ENCODE results near the gene SLC25A45. TPM values are rescaled to one million over a fixed set of nuclear protein-coding genes. Genes with fewer than 3 reads are reported as not detected.
A peak's percentile ranks its signal among the peaks of the same experiment; 100 is the strongest.

SLC25A45 gene
- total RNA-seq, 2 donors from 2014 or later, result 57.7 to 61.6 TPM

GRCh38 chr11:65425105-65425970 is 42.9 kb upstream of the SLC25A45 start:
- H3K36me3 Mint-ChIP-seq (ENCODE audit: low read depth), result peaks cover 25% of the 10 kb centered on the region
- H3K27ac Mint-ChIP-seq, result peak overlapping the region; percentile 100
- no peaks in the 10 kb centered on the region for H3K27me3 Mint-ChIP-seq
- ATAC-seq, result peak; percentile 59
- peak overlapping the region; percentile 100 for H3K4me3 Mint-ChIP-seq
- peaks cover 70% of the 10 kb centered on the region for H3K4me1 Mint-ChIP-seq
- peaks cover 2% of the 10 kb centered on the region for H3K9me3 ChIP-seq (ENCODE audit: control insufficient read depth, low read length, poor library complexity, severe bottlenecking)
- DNase-seq, result peak; percentile 41 to 71 (median 62)

GRCh38 chr11:65424205-65425104 is 42.0 kb upstream of the SLC25A45 start:
- Mint-ChIP-seq H3K27ac (peak overlapping the region; percentile 100), H3K27me3 (no peaks in the 10 kb centered on the region), H3K4me1 (peaks cover 69% of the 10 kb centered on the region), H3K36me3 (ENCODE audit: low read depth) (peaks cover 25% of the 10 kb centered on the region), H3K4me3 (peak overlapping the region; percentile 100)
- DNase-seq, result peak in 1 of 3 donors; percentile 35
- H3K9me3 ChIP-seq (ENCODE audit: control insufficient read depth, low read length, poor library complexity, severe bottlenecking), result peaks cover 2% of the 10 kb centered on the region
- no peak for ATAC-seq

GRCh38 chr11:65423516-65424204 is 41.2 kb upstream of the SLC25A45 start:
- Mint-ChIP-seq H3K27me3 (no peaks in the 10 kb centered on the region), H3K4me1 (peaks cover 69% of the 10 kb centered on the region), H3K36me3 (ENCODE audit: low read depth) (peaks cover 25% of the 10 kb centered on the region), H3K4me3 (peak overlapping the region; percentile 100), H3K27ac (peak overlapping the region; percentile 100)
- ATAC-seq, result no peak
- no peak for DNase-seq
- peaks cover 2% of the 10 kb centered on the region for H3K9me3 ChIP-seq (ENCODE audit: control insufficient read depth, low read length, poor library complexity, severe bottlenecking)

GRCh38 chr11:65422633-65423515 is 40.4 kb upstream of the SLC25A45 start, which contains the start of gene NEAT1:
Gene NEAT1 (plus strand): TSS chr11:65422798.
- Mint-ChIP-seq H3K27ac (peak within 1 kb of the TSS; percentile 100), H3K27me3 (no peaks in the 10 kb centered on the region), H3K36me3 (ENCODE audit: low read depth) (peaks cover 25% of the 10 kb centered on the region), H3K4me3 (peak within 1 kb of the TSS; percentile 100), H3K4me1 (peaks cover 68% of the 10 kb centered on the region)
- ATAC-seq (no peak), DNase-seq (peak; percentile 62 to 79 (median 72))
- peaks cover 2% of the 10 kb centered on the region for H3K9me3 ChIP-seq (ENCODE audit: control insufficient read depth, low read length, poor library complexity, severe bottlenecking)

GRCh38 chr11:65421794-65422632 is 39.6 kb upstream of the SLC25A45 start:
- Mint-ChIP-seq H3K36me3 (ENCODE audit: low read depth) (peaks cover 25% of the 10 kb centered on the region), H3K4me3 (peak overlapping the region; percentile 100), H3K27ac (peak overlapping the region; percentile 100), H3K4me1 (peaks cover 69% of the 10 kb centered on the region), H3K27me3 (no peaks in the 10 kb centered on the region)
- peak; percentile 73 to 81 (median 76) for DNase-seq
- ATAC-seq, result peak; percentile 4
- peaks cover 2% of the 10 kb centered on the region for H3K9me3 ChIP-seq (ENCODE audit: control insufficient read depth, low read length, poor library complexity, severe bottlenecking)

GRCh38 chr11:65420979-65421793 is 38.7 kb upstream of the SLC25A45 start:
- no peaks in the 10 kb centered on the region for H3K27me3 Mint-ChIP-seq
- peaks cover 2% of the 10 kb centered on the region for H3K9me3 ChIP-seq (ENCODE audit: control insufficient read depth, low read length, poor library complexity, severe bottlenecking)
- peak overlapping the region; percentile 100 for H3K4me3 Mint-ChIP-seq
- H3K36me3 Mint-ChIP-seq (ENCODE audit: low read depth), result peaks cover 24% of the 10 kb centered on the region
- ATAC-seq, result peak; percentile 57
- peaks cover 69% of the 10 kb centered on the region for H3K4me1 Mint-ChIP-seq
- peak; percentile 66 to 81 (median 70) for DNase-seq
- peak overlapping the region; percentile 100 for H3K27ac Mint-ChIP-seq

- DNase-seq, result no peak
- peaks cover 70% of the 10 kb centered on the region for H3K4me1 Mint-ChIP-seq
- H3K27me3 Mint-ChIP-seq, result no peaks in the 10 kb centered on the region
- H3K36me3 Mint-ChIP-seq (ENCODE audit: low read depth), result peaks cover 21% of the 10 kb centered on the region
- H3K27ac Mint-ChIP-seq, result peak overlapping the region; percentile 100
- peaks cover 2% of the 10 kb centered on the region for H3K9me3 ChIP-seq (ENCODE audit: control insufficient read depth, low read length, poor library complexity, severe bottlenecking)
- peak overlapping the region; percentile 100 for H3K4me3 Mint-ChIP-seq
- no peak for ATAC-seq
These were observed 38.1 kb upstream of the SLC25A45 start for GRCh38 chr11:65420506-65420905.

GRCh38 chr11:65419772-65420481 is 37.5 kb upstream of the SLC25A45 start:
- peaks cover 2% of the 10 kb centered on the region for H3K9me3 ChIP-seq (ENCODE audit: control insufficient read depth, low read length, poor library complexity, severe bottlenecking)
- peak overlapping the region; percentile 100 for H3K4me3 Mint-ChIP-seq
- peaks cover 16% of the 10 kb centered on the region for H3K36me3 Mint-ChIP-seq (ENCODE audit: low read depth)
- H3K27me3 Mint-ChIP-seq, result no peaks in the 10 kb centered on the region
- H3K27ac Mint-ChIP-seq, result peak overlapping the region; percentile 100
- DNase-seq (peak in 1 of 3 donors; percentile 56), ATAC-seq (peak; percentile 4)
- peaks cover 66% of the 10 kb centered on the region for H3K4me1 Mint-ChIP-seq

- Mint-ChIP-seq H3K36me3 (ENCODE audit: low read depth) (peaks cover 13% of the 10 kb centered on the region), H3K27ac (peak overlapping the region; percentile 100), H3K27me3 (no peaks in the 10 kb centered on the region), H3K4me1 (peaks cover 64% of the 10 kb centered on the region), H3K4me3 (peak overlapping the region; percentile 100)
- DNase-seq, result no peak
- no peak for ATAC-seq
- no peaks in the 10 kb centered on the region for H3K9me3 ChIP-seq (ENCODE audit: control insufficient read depth, low read length, poor library complexity, severe bottlenecking)
These were observed 37.0 kb upstream of the SLC25A45 start for GRCh38 chr11:65419460-65419771.

- H3K36me3 Mint-ChIP-seq (ENCODE audit: low read depth), result peaks cover 10% of the 10 kb centered on the region
- H3K4me3 Mint-ChIP-seq, result peak overlapping the region; percentile 100
- peaks cover 61% of the 10 kb centered on the region for H3K4me1 Mint-ChIP-seq
- DNase-seq (peak; percentile 35 to 46 (median 44)), ATAC-seq (peak; percentile 26)
- H3K27me3 Mint-ChIP-seq, result no peaks in the 10 kb centered on the region
- H3K9me3 ChIP-seq (ENCODE audit: control insufficient read depth, low read length, poor library complexity, severe bottlenecking), result no peaks in the 10 kb centered on the region
- H3K27ac Mint-ChIP-seq, result peak overlapping the region; percentile 100
These were observed 36.4 kb upstream of the SLC25A45 start for GRCh38 chr11:65418681-65419459.

All from T-helper 17 cell (primary cell).